ENCODE data around the gene PLBD2.

The PLBD2 gene

DNA sequence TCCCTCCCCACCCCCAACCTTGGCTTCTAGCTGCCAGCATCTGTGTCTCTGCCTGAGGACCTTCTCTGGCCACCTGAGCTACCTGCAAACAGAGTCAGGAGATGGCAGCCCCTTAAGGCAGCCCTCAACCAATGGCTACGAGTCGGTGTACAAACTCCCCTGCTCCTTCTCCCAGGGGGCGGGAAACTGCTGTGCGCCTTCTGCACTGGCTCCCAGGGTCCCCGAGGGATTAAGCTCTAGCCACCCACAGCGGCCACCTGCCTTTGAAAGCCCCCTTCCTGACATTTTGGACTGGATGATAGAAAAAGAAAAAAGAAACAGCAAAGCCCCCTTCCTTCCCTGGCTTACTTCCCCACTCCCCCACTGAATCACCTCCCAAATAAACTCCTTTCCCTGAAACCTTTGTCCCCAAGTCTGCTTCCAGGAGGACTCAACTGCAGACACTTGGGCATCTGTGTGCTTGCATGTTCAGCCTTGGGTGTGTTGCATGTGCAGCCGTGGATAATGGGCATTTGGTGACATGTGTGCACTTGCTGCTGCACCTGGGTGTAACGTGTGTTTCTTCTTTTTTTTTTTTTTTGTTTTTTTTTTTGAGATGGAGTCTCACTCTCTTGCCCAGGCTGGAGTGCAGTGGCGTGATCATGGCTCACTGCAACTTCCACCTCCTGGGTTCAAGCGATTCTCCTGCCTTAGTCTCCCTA is 39.3 kb downstream of the PLBD2 start:
- DNase-seq, result no peak

GRCh38 chr12:113398346-113399290 is 40.2 kb downstream of the PLBD2 start:
- DNase-seq, result no peak

- no peak for DNase-seq
These were observed 41.1 kb downstream of the PLBD2 start for GRCh38 chr12:113399490-113399889.

DNA sequence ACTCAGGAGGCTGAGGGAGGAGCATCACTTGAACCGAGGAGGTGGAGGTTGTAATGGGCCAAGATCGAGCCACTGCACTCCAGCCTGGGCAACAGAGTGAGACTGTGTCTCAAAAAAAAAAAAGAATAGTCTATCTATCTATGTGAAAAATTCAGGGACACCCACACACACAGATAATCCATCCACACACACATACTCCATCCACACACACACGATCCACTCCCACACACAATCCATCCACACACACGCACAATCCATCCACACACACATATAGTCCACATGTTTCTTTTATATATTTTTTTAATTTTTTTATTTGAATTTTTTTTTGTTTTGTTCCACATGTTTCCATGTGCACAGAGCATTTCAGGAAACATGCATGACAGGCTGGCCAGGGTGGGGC is 42.0 kb downstream of the PLBD2 start:
- no peak for DNase-seq

GRCh38 chr12:113401066-113402000 is 42.9 kb downstream of the PLBD2 start:
- DNase-seq, result no peak

DNA sequence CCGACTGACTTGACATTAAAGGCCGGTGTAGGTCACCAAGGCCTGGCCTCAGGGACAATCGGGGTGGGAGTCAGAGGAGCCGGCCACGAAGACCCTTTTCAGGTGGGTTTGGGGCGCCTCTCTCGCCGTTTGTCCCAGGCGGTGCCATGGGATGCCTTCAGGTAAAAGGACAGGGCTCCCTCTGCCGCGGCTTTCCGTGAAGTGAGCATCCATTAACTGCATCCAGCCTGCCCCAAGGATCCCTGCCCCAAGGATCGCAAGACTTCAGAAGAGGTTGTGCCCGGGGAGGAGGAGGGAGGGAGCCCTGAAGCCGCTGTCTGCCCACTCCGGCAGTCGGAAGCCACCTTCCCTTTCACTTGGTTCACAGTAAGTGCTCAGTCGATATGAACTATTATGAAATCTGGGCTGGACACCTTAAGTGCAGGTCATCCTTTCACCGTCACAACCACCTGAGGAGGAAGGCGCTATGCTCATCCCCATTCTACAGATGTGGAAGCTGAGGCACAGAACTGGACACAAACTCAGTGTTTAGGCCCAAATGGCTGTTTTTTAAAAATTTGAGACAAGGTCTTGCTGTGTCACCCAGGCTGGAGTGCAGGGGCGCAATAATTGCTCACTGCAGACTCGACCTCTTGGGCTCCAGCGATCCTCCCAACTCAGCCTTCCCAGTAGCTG is 44.3 kb downstream of the PLBD2 start:
- DNase-seq, result no peak

DNA sequence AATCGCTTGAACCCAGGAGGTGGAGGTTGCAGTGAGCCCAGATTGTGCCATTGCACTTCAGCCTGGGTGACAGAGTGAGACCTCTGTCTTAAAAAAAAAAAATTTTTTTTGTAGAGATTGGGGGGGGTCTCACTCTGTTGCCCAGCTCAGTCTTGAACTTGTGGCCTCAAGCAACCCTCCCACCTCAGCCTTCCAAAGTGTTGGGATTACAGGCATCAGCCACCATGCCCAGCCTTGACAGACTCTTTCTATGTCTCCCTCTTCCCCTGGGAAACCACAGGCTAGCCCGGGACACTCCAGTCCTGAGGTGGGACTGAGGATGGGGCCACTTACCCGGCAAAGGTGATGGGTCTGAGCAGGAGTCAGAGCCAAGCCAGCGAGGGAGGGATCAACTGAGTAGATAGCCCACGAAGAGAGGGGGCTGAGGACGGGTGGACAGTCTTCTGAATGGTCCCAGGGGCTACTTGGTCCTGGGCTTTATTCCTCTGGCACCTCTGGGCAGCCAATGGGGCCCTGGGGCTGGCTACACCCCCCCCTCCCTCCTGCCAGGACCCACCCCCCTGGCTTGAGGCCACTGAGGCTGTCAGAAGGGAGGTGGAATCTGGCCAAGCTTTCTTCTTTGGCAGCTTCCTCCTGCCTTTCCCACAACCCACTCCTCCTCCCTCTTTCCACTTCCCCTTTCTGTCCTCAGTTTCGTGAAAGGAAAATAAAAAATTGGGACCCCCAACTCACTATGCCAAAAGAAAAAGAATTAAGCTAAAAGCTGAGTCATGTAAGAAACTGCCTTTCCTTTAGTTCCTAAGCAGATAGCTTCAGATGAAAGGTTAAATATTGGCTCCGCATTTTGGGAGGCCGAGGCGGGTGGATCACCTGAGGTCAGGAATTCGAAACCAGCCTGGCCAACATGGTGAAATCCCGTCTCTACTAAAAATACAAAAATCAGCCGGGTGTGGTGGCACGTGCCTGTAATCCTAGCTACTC is 45.3 kb downstream of the PLBD2 start, which contains the start of gene SDS:
Gene SDS, minus strand, starts transcription at position 453 of the 981 bp plus-strand sequence. CDS start 4,179 bp downstream, outside the sequence.
- DNase-seq, result no peak

DNA sequence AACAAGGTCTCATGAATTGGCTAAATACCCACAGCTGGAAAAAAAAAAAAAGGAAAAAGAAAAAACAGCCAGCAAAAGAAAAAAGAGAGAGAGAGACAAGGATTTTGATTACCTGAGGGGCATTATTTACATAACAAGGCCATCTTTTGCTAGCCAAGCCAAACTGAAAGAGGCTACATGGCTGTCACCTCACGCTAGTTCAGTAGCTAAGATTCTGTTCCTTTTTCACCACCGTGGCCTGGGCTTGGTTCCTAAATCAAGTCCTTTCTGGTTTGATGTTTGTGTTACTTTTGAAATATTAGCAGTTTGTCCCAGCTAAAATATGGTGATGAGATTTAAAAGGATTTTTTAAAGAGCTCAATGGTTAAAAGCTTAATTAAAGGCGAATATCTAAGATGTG is 47.3 kb downstream of the PLBD2 start:
- DNase-seq, result no peak

DNA sequence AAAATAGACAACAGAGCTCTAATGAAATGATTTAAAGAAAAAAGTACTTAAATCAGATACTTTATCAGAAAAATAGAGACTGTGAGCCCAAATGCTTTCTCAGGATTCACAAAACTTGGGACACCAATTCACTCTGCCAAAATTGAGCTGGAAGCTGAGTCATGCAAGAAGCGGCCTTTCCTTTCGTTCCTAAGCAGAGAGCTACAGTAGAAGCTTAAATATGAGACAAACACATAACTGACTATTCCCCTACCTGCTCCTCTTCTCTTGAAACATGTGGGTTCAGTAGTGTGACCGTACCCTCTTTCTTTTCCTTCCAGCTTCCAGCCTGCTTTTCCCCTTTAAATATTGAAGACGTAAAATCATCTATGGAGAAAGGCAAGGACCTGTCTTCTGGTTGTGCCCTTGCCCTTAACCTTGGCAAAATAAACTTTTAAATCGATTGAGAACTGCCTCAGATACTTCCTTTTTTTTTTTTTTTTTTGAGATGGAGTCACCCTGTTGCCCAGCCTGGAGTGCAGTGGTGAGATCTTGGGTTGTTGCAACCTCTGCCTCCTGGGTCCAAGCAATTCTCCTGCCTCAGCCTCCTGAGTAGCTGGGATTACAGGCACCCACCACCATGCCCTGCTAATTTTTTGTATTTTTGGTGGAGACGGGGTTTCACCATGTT is 49.7 kb downstream of the PLBD2 start:
- DNase-seq, result no peak

- DNase-seq, result no peak
These were observed 50.4 kb downstream of the PLBD2 start for GRCh38 chr12:113408756-113409298.

DNA sequence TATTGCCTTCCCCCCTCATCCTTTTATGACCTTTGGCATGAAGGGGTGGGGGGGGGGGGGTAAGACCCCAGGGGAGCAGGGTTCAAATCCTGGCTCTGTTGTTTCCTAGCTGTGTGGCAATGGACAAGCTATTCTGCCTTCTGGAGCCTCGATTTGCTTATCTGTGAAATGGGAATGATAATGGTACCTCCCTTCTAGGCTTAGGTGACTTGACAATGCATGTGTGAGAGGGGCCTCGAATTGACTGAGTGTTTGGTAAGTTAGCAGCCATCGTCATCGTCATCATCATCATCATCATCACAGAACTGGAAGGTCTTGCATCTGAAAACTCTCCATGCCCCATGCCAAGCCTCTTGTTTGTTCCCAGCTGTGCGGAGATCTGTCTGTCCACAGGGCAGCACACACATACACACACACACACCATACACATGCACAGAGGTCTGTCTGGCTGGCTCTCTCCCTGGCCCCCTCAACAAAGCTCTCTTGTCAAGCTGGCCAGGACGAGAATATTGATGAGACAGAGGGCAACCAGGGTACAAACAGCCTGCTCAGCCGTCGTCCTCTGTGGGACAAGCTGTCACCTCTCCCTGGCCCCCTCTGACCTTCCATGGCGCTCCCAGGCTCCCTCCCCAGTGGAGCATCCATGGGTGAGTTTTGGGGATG is 51.2 kb downstream of the PLBD2 start:
- no peak for DNase-seq

DNA sequence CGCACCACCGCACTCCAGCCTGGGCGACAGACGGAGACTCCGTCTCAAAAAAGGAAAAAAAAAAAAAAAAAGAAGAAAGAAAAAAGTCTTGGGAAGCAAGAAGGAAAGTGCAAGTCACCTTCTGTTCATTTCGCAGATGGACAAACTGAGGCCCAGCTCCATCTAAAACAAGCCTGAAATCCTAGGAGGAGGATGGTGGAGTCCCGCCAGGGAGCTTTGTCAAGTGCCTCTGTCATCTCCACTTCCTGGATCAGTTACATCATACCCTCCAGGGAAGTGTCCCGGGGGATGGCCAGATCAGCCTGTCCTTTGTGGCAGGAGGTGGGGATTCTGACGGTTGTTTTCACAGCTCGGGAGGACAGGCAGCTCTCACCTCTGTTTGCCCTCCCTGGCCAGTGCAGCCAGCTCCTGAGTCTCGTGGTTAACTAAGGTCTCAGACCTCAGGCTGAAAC is 55.1 kb downstream of the PLBD2 start:
- DNase-seq, result no peak

GRCh38 chr12:113414519-113415038 is 56.2 kb downstream of the PLBD2 start:
- DNase-seq, result no peak

- DNase-seq, result no peak
These were observed 57.8 kb downstream of the PLBD2 start for GRCh38 chr12:113416091-113416754.

GRCh38 chr12:113418213-113418879 is 60.0 kb downstream of the PLBD2 start:
- no peak for DNase-seq

GRCh38 chr12:113420996-113421595 is 62.7 kb downstream of the PLBD2 start:
- no peak for DNase-seq
